GM20000 (cell line): ENCODE results near the gene LTBP1.

Experiments used
- DNase-seq: peaks from one replicate; pipeline ENCODE4 v3.0.0; 2012; ENCODE audit warnings: low spot score
- TF ChIP-seq, protein P1 (sequence below): IDR thresholded peaks from 2 replicates; pipeline ENCODE4 v1.5.1; 2012; ENCODE audit warnings: mild to moderate bottlenecking, control low read depth; ENCODE audit errors: extremely low read depth, missing control alignments

LTBP1 gene

DNA sequence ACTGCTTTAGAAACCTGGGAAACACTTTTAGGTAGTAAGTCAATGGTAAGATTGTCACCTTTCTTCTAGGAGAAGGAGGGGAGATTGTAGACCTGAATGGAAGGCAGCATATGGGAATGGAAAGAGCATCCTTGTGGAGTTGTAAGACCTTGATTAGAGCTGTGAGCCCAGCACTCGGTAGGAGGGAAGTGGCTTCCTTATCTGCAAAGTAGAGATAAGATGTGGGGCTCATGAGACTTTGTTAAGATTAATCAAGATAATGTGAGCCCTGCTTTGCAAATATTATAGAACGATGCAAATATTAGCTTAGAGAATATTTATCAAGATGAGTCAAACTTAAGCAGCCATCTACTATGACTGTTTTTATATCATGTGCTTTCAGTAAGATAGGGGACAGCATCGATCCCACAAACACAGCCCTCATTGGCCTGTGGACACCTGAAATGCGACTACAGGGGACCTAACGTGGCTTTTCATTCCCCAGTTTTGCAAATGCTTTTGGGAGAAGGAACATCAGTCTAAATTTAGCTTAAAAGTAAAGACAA, 243.7 kb downstream of the LTBP1 start:
- TF ChIP-seq, protein P1, sequence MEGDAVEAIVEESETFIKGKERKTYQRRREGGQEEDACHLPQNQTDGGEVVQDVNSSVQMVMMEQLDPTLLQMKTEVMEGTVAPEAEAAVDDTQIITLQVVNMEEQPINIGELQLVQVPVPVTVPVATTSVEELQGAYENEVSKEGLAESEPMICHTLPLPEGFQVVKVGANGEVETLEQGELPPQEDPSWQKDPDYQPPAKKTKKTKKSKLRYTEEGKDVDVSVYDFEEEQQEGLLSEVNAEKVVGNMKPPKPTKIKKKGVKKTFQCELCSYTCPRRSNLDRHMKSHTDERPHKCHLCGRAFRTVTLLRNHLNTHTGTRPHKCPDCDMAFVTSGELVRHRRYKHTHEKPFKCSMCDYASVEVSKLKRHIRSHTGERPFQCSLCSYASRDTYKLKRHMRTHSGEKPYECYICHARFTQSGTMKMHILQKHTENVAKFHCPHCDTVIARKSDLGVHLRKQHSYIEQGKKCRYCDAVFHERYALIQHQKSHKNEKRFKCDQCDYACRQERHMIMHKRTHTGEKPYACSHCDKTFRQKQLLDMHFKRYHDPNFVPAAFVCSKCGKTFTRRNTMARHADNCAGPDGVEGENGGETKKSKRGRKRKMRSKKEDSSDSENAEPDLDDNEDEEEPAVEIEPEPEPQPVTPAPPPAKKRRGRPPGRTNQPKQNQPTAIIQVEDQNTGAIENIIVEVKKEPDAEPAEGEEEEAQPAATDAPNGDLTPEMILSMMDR = no peak
- no peak for DNase-seq

DNA sequence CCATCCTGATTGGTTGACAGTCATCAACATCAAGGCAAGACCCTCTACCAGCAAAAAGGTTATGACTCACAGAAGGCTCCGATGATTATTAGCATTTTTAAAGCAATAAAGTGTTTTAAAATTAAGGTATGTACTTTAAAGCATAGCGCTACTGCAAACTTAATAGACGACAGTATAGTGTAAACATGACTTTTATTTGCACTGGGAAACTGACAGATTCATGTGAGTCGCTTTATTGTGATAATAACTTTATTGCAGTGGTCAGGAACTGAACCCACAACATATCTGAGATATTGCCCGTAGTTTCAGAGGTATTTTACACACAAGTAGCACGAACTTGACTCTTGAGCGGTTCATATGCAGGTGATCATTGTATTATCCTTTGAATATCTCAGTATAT, 249.1 kb downstream of the LTBP1 start:
- DNase-seq = no peak
- TF ChIP-seq, protein P1 = no peak

DNA sequence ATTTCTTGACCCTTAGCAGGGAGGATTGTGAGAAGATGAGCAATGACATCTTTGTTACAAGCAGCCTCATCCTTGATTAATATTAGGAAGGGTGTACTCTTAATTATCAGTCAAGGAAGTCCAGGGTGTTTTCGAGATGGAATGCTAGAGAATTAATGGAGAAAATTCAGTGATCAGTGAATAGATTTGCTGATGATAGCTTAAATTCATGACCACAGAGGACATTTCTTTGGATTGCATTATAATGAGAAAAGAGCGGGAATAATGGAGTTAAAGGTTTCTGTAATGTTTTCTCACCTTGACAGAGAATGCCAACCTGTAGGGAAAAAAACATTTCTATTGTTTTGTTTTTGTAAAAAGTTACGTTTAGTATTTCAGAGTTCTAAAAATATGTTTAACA, 249.9 kb downstream of the LTBP1 start:
- no peak for DNase-seq
- TF ChIP-seq, protein P1 = no peak

- TF ChIP-seq, protein P1 = no peak
- DNase-seq = no peak
These were observed 250.6 kb downstream of the LTBP1 start for GRCh38 chr2:33197198-33197938.

- no peak for DNase-seq
- TF ChIP-seq, protein P1 = no peak
These were observed 256.1 kb downstream of the LTBP1 start for GRCh38 chr2:33202641-33203522.

DNA sequence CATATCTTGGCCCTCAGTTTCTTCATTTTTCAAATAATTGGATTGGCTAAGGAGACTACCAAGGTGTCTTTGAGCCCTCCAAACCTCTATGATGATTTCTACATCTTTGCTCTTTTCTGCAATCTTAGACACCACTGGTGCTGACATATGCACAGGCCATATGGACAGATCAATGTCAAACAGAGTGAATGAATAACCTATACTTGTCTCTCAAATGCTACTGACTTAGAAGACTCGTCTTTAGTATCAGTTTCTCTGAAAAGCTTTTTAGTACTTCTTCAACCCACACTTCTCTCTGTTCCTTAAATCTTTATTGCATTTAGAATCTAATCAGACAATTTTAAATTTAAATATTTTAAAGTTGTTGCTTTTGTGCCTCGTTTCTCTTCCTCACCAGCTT, 258.2 kb downstream of the LTBP1 start:
- TF ChIP-seq, protein P1 = no peak
- DNase-seq = peak; percentile 14
